Activated effector memory CD4-positive, alpha-beta T cell treated with Interleukin-2 at 50 U/mL for 16 hours (primary cell): ENCODE data around the gene MGAM2.
"Not testable (repeated sequence)": the region's sequence is repeated elsewhere in the genome, so short reads cannot be mapped to it uniquely, and the experiment has no call there.

Source experiments
- DNase-seq: peaks from one replicate; pipeline ENCODE4 v3.0.0-alpha.2; 2020

The MGAM2 gene

DNA sequence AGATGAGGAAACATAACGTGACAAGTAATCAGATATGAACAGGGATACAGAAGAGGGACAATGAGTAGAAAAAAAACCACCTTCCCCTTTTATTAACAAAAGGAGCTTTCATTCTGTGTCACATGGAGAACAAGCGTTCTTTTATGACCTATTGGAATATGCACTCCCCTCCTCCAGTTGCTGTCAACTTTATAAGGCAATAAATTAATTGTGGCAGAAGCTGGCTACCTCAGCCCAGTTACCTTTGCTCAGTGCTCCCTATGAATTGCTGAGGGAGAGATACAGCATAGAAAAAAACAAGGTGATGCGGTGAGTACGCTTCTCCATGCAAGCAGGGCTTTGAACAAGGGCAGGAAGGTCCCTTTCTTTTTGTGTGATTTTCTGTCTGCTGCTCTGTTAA is at the start of gene MGAM2:
MGAM2 (plus strand) TSS at position 220 of the 400 bp plus-strand sequence. CDS start 5,156 bp downstream, outside the sequence.
- DNase-seq, result no peak

DNA sequence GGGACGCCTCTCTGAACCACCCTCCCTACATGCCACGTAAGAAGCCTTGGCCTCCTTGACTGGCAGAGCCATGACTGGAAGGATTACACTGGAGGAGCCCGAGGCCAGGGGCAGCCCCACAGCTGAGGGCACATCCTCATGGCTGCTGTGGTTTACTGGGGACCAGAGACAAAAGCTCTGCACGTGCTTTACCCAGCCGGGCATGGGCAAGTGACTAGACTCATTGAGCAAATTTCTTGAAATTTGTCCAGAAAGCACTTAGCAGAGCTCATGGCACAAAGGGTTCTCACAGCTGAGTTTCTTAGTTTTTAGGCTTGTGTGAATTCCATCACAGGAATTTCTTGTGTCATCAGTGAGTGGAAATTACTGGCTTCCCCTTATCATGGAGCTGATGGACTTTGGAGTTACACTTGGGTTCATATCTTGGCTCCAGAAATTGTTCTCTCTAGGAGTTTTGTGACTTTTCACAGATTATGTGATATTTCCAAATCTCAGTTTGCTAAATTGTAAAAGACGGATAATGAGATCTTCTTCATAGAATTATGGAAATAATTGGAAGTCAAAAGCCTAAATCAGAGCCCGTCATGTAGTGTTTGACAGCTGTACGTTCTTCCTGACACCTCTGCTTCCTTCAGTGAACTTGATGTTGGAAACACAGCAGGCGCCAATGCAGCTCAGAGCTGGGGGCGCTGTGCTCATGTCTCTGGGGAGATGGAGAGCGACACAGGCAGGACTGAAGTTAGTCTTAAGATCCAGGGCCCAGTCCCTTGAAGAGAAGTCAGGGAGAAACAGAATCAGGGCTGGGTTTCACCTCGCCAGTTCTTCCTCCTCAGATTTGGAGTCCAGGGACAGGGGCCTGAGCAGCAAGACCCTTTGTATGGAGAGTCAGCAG is 47.7 kb upstream of the MGAM2 start:
- no peak for DNase-seq

DNA sequence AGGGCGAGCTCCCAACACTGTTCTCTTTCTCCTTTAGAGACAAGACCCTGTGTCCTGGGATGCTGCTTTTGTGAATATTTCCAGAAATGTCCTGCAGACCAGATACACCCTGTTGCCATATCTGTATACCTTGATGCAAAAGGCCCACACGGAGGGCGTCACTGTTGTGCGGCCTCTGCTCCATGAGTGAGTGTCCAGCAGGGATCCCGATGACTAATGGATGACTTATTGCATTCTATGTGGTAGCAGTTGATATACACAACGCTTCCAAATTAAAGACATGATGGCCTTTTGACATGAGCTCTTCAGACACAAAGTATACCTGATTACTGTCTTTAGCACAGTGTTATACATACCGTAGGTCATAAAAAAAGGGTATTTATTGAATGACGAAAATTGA is 45.0 kb upstream of the MGAM2 start:
- no peak for DNase-seq

DNA sequence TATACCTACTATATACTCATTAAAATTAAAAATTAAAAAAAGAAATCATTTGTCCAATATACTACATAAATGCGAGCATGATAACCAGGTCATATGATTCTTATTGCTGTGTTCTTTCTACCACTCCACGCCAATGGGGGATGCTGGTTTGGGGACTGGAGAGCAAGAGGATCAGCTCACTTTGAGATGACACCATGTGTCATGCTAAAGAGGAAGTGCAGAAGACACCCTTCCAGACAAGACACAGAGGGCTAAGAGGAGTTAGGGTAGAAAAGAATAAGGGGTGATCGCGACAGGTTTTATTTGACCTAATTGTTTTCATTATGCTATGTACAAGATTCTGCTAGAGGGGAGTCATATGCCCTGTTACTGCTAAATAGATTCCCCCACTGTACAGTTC is 33.8 kb upstream of the MGAM2 start:
- DNase-seq, result no peak

DNA sequence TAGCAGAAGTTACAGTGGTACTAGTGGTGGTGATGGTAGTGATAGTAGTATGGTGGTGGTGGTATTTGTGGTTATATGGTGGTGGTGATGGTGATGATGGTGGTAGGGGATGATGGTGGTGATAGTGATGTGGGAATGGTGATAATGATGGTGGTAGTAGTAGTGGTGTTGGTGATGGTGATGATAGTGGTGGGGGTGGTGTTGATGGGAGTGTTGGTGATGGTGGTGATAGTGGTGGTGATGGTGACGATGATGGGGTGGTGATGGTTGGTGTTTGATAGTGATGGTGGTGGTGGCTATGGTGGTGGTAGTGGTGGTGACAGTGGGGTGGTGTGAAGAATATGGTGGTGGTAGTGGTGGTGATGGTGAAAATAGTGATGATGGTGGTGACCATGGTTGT is 27.9 kb upstream of the MGAM2 start:
- DNase-seq, result no peak

DNA sequence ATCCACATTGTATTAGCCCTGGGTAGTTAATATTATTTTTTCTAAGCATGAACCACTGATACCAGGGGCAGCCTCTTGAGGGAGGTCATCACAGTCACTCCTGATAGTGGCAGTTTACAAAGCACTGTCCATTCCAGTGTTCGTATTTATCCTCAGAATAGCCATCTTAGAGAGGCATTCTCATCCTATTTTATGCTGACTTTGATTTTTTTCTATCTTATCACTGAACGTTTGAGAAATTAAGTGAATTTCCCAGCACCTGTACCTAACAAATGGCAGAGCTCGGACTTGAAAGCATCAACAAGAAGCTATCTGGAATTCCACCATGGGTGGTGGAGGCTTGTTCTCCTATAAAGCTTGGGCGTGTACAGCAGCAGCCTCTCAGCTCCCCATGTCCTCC is 26.1 kb upstream of the MGAM2 start:
- no peak for DNase-seq

DNA sequence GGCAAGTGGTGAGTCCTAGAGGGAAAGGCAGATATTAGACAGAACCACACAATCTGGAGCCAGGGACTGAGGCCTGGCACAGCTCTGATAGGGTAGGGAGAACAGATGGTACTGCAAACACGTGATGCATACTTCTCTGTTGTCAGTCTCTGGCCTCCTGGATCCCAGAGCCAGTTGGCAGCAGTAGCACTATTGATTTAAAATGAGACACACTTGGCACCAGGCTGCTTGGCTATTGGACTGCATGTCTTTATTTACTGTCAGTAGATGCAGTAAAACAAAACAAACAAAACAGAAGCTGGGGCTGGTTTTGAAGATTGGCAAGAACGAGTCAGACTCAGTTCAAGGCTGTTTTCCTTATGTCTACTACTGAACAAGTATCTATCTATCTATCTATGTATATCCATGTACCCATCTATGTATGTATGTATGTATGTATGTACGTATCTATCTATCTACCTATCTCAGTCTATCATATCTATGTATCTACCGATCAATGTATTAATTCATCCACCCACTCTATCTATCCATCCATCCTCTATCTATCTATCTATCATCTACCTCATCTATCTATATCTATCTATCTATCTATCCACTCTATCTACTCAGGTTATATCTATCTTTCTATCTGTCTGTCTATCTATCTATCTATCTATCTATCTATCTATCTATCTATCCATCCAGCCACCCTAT is 23.4 kb upstream of the MGAM2 start:
- DNase-seq, result no peak

DNA sequence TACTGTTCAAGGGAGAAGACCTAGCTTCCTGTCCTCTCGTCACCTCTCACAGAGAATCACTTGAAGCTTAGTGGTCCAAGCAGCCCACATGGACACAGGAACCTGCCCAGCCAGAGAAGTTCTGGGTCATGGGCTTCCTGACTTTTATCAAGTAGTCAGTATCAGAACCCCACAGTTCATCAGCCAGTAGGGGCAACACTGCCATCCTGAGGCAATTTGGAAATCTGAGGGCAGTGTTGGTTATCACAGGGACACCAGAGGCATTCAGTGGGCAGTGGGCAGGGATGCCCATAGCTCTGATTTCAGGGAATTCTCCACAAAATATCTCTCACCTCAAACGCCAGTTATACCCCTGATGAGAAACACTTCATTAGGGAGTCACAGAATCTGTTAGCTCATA is 22.5 kb upstream of the MGAM2 start:
- DNase-seq, result no peak

DNA sequence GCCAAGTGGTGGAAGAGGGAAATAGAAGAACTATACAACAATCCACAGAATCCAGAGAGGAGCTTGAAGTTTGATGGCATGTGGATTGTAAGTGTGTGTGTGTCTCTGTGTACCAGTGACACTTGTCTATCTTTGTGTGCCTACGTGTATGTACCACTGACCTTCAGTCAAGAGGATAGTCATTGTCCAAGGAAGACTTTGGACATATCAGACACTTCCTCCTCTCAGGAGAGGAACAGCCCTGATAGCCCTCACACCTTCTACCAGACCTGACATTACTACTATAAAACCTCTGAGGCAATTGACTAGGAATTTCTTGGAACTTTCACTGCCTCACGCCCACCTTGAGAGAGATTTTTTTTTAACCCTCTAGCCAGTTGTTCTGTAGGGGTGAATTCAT is 19.6 kb upstream of the MGAM2 start:
- no peak for DNase-seq

DNA sequence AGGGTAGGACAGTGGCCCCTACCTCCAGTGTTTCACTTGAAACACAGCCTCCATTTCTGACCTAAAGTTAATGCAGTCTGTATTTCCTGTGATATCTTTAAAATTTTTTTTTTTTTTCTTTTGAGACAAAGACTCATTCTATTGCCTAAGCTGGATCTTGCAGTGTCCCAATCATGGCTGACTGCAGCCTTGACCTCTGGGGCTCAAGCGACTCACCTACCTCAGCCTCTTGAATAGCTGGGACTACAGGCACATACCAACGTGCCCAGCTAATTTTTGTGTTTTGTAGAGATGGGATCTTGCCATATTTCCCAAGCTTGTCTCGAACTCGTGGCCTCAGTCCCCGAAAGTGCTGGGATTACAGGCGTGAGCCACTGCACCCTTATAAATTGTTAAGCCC is 16.7 kb upstream of the MGAM2 start:
- DNase-seq, result no peak

DNA sequence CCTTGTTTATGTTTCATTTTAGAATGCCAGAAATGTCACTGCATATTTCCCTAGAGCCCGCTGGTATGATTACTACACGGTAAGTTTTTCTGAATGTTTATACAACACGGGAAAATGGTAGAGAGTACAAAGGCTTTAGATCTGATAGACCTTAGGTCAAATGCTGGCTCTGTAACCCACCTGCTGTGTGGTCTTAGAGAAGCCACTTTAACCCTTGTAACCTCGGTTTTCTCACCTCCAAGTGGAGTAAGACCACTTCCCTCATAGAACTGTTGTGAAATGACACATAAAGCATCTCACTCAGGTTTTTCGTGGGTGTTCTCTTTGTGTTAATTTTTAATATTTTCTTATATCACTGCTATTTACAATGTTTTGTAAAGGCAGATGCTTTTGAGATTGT is 13.9 kb upstream of the MGAM2 start:
- no peak for DNase-seq

DNA sequence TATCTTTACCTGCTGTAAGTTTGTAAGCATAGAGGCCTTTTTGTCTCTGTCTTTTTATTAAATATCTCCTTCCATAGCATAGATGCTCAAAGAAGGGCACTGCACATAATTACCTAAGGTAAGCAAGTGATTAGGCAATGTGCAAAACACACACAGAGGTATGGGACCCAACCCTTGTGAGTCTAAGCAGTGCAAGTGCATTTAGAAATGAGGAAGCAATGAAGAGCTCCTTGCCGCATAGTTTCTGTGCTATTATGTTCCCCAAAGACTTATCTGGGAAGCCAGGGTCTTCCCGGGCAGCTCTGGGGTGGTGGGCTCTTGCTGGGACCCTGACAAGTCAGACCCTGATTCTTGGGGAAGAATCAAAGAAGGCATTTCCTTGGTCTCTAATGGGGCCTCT is 13.5 kb upstream of the MGAM2 start:
- no peak for DNase-seq

DNA sequence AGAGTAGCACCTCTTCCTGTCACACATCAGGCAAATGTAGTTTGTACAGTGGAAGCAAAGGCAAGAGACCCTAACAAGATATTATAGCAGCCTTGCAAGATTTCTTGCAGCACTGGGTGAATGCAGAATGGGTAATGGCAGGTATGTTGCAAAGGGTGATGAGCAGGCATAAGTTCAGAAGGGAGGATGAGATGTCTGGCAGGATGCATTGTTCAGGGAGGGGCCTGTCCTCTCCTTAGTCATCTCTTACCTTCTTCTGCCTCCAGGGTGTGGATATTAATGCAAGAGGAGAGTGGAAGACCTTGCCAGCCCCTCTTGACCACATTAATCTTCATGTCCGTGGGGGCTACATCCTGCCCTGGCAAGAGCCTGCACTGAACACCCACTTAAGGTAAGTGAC is 12.2 kb upstream of the MGAM2 start:
- DNase-seq, result not testable (repeated sequence)

DNA sequence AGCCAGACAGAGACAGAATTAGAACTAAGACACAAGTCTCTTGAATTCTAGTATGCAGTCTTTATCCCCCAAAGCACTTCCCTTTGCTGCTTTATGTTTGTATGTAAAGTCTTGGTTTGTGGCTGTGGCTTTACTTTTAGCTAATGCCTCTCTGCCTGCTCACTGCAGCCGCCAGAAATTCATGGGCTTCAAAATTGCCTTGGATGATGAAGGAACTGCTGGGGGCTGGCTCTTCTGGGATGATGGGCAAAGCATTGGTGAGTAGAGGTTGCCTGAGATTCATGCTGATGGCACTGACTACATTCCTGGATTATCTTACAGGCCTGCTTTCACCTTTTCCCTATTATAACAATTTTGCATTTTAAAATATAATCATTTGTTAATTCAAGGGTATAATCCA is 10.9 kb upstream of the MGAM2 start:
- DNase-seq, result no peak

DNA sequence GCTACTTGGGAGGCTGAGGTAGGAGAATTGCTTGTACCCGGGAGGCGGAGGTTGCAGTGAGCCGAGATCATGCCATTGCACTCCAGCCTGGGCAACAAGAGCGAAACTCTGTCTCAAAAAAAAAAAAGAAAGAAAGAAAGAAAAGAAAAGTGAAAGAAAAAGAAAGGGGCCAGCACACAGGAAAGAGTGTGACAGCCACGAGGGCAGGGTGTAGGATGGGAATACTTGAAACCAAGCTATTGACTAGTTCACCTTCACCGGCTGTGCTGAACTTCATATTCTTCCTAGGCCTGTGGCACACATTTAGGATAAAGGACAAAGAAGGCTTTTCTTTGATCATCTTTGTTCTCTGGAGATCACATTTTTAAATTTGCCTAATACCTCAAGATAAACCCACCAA is 9.7 kb upstream of the MGAM2 start:
- not testable (repeated sequence) for DNase-seq

DNA sequence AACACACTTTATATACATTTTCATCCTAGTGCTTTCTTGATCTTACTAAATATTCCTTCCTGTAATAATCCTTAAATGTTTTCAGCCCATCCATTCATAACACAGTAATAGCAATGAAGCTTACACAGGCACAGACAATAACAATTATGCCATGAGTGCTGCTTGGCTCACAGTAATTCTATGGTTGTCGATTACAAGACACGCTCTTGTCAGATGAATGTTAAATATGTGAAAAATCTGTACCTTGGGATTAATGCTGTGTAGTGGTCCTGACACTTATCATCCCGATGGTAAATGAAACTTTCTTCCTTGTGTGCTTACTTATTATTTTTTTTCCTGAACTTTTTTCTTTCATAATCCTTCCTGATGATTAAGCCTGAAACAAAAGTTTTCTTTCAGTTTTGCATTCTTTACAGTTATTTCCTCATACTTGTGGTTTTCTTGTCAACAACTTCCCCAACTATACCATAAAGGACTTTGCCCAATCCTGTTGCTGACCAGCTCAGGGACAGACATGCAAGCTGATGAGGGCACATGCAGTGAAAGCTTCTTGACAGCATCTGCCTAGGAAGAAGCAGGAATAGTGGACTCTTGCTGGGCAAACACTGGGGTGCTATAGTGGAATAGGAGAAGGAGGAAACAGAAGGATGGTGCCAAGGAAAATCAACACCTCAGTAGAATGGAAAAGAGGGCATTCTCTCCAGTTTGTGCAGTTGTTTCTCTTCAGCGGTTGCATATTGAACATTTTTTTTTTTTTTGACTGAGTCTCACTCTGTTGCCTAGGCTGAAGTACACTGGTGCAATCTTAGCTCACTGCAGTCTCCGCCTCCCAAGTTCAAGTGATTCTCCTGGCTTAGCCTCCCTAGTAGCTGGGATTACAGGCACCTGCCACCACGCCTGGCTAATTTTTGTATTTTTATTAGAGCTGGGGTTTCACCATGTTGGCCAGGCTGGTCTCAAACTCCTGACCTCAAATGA is 6.7 kb upstream of the MGAM2 start:
- DNase-seq, result no peak

DNA sequence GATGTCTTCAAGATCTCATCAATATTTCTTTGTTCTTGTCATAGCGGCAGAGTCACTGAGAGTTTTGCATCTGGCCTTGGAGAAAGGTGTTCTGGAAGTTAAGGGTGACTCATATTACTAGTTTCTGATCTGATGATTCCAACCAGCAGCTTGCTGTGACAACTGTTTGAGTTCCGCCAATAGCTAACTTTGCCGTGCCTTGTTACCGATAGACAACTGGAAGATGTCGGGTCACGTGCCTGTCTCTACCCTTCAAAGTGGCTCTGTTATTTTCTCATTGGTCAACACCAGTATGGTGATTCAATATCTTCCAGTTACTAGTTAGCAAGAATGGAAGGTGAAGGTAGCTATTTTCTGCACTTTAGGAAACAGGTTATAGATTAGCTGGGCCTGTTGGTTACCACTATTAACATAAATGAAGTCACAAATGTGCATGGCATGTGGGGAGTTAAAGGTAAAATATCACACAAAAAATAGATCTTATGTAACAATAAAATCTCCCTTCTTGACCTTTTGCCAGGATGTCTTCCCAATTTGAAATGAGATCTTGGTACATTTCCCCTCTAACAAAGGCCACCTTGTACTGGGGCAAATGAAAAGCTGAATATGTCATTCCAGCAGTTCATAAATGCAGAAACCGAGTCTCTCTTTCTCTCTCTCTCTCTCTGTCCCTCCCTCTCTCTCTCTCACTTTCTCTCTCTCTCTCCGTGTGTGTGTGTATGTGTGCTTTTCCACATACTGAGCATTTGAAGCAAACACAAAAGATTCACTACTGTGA is 2.6 kb upstream of the MGAM2 start:
- DNase-seq, result no peak

DNA sequence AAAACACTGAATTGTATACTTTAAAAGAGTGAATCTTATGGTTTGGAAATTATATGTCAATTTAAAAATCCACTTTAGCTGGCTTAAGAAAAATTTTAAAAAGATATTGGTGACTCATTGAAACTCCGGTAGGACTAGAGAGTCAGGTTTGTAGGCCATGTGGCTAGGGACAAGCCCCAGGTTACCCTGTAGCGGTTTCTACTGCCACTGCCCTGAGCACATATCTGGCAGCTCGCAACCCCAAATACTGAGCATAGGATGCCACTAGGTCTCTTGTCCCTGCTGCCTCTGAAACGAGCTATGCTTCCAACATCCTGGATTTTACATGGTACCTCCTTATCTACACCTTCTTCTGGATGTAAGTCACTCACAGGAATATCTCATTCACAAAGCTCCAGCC is 1.4 kb upstream of the MGAM2 start:
- no peak for DNase-seq

DNA sequence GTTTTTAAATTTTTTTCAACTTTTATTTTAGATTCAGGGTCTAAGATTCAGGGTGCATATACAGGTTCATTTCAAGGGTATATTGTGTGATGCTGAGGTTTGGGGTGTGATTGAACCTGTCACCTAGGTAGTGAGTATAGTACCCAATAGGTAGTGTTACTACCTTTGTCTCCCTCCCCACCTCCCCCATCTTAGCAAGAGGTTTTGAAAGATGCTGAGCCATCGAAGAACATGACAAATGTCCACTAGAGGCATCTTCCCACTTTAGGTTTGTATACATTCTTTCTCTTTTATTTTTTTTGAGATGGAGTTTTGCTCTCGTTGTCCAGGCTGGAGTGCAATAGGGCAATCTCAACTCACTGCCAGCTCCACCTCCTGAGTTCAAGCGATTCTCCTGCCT is 880 bp upstream of the MGAM2 start:
- no peak for DNase-seq

DNA sequence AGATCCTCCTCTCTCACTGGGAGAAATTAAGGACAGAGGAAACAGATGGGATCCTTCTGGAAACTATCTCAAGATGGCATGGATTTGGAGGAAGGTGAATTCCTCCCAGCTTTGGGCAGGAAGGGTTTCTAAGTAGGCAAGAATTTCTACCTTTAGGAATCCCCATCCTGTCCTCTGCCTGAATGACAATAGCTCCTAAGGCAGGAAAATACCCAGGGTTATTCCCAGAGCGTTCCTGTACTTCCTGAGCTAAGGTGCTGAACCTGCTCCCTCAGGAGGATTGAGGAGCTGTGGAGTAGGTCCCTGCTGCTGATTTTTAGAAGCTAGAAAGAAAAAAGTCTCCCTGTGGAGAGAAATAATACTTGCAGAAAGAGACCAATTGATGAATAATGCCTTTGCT is 568 bp downstream of the MGAM2 start:
- DNase-seq, result no peak

DNA sequence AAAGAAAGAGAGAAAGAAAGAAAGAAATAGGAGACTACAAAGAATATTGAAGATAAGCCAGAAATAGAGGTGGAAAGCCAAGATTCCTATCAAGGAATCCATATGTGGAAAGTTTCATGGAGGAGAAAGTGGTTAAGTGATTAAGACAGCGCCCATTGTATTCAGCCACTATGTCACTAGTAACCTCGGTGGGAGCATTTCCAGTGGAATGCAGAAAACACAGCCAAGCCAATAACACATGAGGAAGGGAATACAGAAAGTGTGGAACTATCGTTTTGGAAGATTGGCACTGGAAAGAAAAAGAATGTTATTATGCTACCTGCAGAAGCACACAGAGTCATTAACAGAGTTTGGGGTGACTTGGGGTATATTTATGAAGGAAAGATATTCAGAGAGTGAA is 2.7 kb downstream of the MGAM2 start:
- no peak for DNase-seq

DNA sequence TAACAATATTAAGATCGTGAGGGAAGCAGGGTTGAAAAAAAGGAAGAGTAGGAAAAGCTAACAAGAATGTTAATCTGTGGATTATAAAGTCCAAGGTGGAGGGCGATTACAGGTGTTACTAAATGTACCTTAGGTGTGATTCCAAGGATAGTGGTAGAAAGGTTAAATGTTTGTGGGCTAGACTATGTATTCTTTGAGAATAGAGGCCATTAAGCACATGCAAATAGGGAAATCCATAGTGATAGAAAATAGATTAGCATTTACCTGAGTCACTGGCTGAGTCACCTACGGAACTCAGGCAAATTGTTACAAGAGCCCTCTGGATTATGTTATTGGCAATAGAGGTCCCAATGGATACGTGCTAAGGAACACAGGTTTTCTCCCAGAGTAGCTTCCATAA is 9.0 kb downstream of the MGAM2 start:
- DNase-seq, result no peak

DNA sequence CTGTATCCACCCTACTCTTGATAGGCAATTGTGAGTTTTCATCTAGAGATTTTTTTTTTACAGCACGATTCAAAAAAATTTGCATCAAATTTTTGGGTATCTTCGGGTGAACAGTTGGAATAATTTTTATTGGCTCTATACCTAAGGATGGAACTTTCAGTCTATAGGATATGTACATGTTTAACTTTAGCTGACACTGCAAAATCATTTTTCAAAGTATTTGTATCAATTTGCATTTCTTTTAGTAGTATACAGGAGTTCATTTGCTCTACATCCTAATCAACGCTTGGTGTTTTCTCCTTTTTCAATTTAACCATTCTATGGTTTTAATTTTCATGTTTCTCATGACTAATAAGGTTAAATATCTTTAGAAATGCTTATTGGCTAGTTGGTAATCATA is 11.7 kb downstream of the MGAM2 start:
- no peak for DNase-seq
